HG03520 (cell line): ENCODE results near the gene NRCAM.

ENCODE experiments used
- ATAC-seq: cut with Tn5 transposase; IDR thresholded peaks from one replicate; pipeline ENCODE4 v1.9.1; 2021; ENCODE audit warnings: mild to moderate bottlenecking, moderate library complexity; ENCODE audit not compliant: unreplicated experiment

NRCAM gene

DNA sequence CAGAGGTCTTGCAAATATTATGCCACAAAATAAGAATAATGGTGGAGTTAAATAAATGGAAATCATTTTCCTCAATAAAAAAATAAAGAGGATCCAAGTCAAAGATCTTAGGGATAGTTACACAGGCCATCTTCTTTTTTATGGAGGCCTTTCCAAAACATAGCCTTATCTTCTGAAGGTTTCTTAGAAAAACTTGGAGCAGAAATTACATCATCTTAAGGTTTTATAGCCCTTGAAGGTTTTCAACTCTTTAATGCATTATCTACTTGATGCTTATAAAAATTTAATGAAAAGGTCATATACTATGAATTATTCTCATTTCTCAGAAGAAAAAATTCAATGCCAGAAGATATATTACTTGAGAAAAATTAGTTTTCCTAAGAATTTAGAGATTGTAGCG is 231.8 kb downstream of the NRCAM start:
- no peak for ATAC-seq

DNA sequence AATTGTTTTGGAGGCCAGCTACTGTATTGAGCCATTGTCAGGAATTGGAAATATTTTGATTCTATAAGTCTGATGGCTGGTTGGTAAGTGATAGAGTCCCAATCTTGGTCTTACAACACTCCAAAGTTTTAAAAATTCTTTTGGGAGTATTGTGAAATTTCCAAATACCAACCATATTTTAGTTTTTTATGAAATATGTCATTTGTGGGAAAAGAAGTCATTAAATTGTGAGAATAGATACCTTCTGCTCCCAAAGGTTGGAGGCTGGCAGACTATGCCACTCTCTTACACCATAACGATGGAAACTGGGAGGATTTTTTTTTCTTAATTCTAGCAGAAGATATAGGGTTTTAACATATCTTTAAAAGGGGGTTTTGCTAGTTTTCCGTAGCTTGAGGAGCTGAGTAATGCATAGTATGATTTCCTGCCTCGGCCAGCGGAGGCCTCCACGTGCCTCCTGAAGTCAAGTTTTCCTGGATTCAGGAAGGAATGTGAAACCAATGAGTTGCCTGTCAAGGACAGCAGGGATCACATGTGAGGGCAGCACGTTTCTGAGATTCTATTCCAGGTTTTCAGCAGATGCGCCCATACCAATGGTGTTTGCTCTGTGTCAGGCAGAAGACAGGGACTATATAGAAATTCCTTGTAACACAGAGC is 233.9 kb downstream of the NRCAM start:
- ATAC-seq = no peak

DNA sequence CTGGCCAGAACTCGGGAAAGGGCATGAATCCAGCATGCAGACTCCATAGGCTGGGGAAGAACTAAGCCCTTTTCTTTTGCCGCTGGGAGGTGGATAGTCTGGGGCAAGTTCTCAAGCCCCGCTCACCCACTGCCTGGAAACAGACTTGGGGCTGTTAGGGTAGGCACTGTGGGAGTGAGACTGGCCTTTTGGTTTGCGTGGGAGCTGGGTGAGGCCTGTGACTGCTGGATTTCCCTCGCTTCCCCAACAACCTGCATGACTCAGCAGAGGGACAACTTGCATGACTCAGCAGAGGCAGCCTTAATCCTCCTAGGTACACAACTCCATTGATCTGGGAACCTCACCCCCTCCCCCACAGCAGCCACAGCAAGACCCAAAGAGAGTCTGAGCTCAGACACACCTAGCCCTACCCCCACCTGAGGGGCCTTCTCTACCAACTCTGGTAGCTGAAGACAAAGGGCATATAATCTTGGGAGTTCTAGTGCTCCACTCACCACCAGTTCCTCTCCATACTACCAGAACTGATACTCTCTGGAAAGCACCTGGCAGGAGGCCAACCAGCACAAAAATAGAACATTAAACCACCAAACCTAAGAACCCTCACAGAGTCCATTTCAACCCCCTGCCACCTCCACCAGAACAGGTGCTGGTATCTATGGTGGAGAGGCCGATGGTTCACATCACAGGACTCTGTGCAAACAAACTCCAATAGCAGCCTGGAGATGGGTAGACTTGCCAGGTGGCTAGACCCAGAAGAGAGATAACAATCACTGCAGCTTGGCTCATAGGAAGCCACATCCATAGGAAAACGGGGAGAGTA is 244.6 kb downstream of the NRCAM start:
- peak; percentile 77 for ATAC-seq

DNA sequence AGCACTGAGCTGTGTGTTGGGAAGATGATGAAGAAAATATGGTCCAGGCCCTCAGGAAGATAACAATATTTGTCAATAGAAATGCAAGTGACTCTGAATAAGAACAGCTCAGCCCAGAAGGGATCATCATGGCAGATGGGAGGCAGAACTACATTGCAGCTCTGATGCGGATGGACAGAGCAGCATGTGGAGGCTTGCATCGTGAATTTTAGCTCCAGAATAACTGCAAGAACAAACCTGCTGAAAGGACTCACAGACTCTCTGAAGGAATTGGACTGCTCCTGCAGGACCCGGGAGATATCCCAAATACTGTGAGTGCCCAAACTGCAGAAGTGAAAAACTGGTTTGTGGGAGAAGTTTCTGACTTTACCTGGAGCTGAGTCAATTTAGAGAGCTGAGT is 245.4 kb downstream of the NRCAM start:
- no peak for ATAC-seq

DNA sequence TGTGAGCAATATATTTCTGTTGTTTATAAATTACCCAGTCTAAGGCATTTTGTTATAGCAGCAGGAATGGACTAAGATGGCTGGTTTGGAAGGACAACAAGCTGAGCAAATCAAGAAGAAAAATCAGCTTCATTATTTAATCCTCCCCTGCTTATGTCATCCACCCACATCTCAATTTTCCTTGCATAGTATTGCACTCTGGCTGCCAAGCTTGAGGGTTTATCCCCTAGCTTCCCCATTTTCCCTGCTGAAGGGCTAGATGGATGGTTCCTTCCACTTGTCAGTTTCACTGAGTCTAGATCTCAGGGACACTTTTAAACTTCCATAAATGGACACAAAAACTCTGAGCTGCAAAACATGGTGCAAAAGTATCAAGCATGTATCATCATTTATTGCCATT is 250.9 kb downstream of the NRCAM start:
- no peak for ATAC-seq

DNA sequence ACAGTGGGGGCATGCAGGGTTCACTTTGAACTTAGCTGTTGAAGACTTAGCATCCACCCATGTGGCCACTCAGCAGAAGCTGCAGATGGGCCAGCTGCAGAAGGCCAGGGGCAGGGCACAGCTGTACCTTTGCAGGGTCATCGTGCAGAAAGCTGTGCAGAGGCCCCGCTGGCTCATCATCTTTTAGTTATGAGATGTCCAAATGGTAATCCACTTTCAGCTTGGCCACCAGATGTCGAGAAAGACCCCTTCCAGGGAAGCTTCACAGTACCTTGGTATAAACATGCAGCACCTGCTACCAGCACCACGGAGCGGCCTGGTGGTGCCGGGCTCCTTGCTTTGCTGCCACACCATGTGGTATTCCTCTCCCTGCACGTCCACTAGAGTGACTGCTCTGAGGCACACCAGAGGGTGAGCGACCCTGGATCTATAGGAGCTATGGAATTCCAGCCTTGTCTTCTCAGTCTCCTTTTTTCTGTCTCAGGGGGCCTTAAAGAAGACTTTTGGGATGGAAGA is 251.9 kb downstream of the NRCAM start:
- no peak for ATAC-seq

DNA sequence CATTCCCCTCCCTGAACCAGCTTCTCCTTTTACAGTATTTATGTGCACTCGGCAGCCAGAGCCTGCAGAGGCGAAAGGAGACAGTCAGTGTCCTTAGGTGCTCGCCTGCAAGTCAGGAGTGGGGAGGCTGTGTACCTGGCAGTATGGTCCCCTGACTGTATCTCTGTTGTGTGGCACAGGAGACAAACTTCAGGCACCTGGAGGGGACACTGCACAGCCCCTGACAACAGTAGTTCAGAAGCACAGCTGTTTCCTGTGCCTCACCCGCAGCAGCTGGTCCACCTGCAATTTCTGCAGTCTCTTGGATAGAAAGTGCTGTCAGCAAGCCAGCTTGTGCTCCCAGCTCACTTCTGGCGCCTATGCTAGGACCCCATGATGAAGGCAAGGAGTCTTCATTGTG is 252.7 kb downstream of the NRCAM start:
- ATAC-seq = peak; percentile 96

DNA sequence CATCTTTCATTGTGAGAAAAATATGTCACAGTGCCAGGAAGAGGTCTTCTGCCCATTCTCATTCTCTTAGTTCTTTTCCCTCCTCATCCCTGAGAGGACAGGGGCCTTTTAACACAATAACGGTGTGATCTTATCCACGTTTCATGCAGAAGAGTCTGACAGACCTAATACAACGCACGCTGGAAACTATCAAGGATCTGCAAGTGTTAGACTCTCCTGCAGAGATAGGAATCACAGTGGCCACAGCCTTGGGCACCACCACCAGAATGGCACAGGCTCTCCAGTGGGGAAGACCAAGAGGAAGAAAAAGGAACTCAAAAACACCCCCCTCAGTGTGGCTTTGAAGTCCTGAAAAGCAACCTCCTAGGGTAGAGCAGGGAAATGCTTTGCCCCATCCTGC is 253.5 kb downstream of the NRCAM start:
- no peak for ATAC-seq

DNA sequence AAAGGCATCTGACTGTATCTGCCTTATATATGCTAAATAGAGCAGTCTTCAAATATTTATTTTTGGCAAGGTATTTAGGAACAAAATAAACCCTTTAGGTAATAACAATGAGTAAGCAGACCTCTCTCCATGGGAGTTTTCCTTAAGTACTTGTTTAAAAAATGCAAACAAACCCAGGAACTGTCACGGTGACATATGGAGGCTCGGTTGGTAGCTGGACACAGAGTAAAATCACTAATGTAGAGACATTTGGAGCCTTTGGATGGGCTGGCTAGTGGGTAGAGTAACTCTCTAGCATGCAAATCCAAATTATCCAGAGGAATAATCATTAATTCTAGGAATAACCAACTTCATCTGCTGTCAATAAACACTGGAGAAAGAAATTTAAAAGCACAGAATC is 254.5 kb downstream of the NRCAM start:
- no peak for ATAC-seq

DNA sequence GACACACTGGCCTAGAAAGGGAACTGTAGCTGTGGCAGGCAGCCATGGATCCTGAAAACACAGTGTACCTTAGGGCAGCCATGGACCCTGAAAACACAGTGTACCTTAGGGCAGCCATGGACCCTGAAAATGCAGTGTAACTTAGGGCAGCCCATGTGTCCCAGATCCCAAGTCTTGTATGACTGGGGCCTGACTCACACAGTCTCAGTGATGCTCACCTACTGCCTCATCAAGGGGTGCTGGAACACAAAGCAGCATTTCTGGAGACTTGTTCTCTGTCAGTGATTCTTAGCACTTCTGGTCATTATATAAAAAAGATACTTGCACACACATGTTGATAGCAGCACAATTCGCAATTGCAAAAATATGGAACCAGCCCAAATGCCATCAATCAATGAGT is 255.9 kb downstream of the NRCAM start:
- no peak for ATAC-seq

DNA sequence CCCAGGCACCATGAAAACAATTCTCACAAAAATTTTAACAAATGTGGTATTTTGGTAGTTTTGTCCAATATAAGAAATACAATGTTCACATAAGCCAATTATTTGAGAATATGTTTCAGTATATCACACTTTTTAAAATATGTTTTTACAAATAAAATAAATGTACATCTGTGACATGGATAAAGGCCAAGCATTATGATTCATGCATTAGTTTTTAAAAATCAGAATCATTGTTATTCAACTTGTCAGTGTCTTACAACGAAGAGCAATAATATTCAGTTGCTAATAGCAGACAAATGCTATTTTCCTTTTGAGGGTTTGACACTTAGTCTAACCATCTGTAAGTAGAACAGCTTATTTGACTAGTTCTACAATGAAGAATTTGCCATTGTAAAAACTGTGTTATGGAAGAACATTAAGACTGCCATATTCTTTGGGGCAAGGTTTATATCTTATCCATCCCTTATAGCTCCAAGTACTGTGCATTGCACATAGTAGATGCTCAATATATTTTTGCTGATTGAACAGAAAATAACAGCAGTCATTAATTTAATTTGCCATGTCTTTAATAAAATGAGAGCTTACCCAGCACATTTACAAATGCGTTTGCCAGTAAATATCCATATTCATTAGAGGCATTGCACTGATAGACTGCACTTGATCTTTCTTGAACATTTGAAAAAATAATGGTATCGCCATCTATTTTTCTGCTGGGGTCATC is 258.7 kb downstream of the NRCAM start:
- ATAC-seq = no peak

DNA sequence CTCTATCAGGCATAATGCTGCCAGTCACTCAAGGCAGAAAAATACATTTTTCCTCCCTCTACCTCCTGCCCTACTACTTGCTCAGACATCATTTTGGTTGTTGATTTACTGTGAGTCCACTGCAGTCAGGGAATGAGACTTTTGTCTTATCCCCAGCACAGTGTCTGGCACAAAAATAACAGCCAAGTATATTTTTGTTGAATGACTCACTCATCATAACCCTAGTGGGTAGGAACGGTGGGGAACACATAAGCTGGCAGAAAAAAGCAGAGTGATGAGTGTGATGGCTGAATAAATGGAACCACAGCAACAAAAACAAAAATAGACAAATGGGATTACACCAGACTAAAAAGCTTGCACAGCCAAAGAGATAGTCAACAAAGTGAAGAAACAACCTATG is 260.2 kb downstream of the NRCAM start:
- ATAC-seq = no peak

DNA sequence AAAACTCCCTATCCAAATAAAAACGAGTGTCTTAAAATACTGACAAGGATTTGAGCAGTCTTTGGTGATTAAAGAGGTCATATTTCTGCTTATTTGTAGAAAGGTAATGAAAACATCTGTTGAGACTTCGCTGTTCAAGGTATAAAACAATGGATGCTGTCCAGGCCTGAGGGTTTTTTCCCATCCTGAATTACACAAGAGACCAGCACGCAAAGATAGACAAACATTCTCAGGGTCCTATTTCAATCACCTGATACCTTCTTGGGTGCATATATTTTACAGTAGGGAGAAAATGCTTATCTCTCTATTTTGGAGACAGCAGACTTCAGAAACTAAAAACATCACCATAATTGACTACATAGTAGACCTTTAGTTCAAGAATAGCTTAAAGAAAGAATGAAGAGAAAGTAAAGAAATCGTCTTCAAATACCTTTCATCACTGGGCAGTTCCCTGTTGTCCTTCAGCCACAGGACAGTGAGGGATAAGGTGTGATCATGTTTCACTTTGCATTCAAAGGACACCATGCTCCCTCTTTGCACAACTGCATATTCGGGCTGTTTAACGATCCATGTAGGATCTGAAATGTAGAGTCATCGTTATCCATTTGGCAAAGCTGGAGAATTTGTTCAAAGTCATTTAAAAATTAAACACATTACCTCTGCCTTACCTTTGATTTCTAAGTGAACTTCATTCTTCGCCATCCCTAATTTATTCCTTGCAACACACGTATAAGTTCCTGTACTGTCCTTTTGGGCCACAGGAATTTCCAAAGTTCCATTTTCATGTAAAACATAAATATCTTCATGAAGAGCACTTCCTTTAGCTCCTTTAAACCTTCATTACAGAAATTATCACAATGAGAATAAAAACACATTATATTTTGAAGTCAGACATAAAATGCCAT is 262.4 kb downstream of the NRCAM start:
- ATAC-seq = no peak

DNA sequence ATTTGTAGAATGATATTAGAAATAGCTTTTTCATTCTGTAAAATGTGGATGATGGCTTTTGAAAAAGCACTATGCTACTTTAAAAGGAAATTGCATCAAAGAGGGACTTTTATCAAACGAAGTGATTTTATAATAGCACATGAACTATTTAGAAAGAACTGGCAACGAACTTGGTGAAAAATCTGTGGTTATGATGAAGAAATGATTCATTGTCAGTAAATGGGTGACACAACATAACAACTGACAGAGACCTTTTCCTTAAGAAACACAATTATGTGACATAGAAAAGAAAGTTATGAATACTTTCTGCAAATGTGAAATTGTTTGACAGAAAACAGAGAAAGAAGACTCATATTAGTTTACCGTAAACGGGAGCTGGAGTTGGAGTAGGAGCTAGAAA is 265.3 kb downstream of the NRCAM start:
- no peak for ATAC-seq

DNA sequence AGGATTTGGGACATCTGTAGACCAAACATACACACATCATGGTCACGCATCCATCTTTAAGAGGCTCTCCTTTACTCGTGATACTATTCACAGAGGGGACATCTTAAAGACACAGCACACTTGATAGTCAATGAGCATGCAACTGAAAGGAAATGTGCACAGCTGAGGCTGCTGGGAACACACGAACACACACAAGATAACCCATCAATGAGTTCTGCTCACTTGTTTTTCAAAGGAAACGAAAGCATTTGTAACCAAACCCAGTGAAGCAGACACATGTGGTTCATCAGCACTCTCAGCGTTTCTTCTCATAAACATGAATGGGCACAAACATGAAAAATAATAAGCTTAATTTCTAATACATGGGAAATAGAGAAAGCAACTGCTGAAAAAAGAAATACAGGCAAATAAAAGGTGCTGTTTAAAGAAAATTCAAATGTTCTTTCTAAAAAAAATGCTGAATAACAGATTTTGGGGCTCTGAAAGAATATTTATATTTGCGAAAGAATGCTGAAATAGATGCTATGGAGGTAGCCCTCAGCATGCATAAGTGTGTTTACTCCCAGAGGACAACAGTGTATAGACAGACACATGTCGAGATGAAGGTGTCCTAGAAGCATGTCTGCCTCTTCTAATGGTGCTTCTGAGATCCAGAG is 266.4 kb downstream of the NRCAM start:
- peak; percentile 89 for ATAC-seq

DNA sequence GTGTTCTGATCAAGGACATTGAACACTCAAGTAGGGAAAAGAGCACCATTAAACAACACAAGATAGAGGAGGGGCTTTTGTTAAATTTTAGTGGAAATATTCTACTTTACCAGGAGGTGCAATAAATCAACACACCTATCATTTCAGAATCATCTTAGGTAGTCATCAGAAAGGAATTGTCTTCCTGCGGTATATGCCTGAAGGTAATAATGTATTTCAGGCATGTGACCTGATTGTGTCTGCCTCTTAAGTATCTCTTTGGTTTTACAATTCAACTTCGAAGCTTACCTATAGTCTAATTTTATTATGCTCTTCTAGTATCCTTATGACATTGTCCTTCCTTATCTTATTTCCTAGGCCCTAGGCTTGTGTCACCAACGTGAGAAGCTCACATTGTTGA is 267.5 kb downstream of the NRCAM start:
- no peak for ATAC-seq

DNA sequence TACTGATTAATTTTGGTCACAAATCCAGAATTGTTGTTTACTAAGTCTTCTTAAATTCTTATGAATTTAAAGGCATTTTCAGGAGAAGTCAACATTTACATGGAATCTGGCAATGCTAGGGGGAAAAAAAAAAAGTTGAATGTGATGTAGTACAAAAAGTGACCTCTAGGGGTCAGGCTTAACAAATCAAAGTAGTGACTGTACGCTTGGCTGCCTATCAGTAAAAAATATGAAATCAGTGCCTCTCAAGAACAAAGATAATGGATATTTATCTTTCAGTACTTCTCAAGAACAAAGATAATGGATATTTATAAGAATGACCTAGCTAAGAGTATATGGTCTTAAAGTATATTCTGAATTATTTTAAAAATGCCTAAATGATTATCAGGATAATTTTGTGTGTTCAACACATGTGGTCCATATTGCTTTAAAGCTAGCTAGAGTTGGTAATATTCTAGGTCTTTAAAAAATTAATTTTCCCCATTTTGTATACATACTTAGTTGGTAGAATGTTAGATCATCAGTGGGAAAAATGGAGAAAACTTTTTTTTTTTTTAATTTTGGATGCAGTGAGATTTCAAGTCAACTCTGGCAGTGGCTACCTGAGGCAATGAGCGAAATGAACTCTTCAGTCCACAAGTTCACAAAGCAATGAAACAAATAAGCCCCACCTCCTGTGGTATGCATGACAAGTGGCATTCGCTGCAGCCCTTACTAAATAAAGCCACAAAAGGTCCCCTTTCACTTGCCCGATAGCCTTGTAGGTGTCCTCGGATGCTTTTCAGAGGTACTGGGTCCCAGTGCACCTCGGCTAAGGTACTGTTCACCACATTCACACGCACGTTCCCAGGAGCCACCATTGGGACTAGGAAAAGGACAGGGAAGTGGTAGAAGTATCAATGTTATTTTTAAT is 274.9 kb downstream of the NRCAM start:
- ATAC-seq = no peak

DNA sequence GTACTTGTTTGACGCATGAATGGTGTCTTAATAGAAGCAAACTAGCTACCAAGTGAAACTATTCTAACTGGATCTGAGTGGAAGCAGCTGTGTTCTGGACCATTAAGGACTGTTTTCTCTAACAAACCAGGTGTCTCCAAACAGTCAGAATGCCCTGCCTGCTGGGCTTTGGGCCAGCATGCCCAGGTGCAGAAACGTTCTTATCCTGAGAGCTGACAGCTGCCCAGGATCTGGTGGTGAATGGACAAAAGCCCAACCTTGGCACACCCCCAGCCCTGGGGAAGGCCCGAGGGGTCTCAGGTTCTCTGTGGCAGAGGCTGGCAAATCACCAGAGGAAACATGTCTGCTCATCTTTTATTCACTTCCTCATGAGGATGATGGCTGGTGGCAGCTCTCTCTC is 277.8 kb downstream of the NRCAM start:
- no peak for ATAC-seq

DNA sequence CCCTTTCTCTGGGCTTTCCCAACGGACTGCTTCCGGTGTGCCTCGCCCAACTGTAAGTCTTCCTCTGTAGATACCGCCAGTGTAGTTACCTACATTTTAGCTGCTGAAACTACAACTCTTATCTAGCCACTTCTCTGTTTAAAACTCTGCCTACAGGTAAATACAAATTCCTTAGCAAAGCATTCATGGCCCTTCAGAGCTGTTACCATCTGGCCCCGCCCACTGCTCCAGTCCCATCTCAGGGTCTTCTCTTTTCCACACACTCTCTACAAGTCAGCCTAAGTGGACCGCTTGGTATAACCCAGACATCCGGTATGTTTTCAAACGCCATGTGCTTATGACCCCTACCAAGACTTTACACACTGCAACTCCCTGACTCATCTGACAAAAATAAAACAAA is 285.1 kb downstream of the NRCAM start:
- no peak for ATAC-seq
